Parathyroid adenoma (tissue), 2 donors: Measurements from ENCODE around the gene SNTG2.

Experiments
- H2AFZ ChIP-seq: fragments of 300-600 bp; sonication (generic); one replicate; pipeline ENCODE4 v1.7.0; 2017; ENCODE audit warnings: antibody characterized with exemption, mild to moderate bottlenecking
- H3K27ac ChIP-seq: fragments of 300-600 bp; sonication (generic); one replicate; pipeline ENCODE4 v1.7.0; 2017
- H3K27me3 ChIP-seq: fragments of 300-600 bp; sonication (generic); one replicate; pipeline ENCODE4 v1.7.0; 2017; ENCODE audit warnings: low read length; ENCODE audit not compliant: control insufficient read depth, insufficient read depth
- H3K36me3 ChIP-seq: fragments of 300-600 bp; sonication (generic); one replicate; pipeline ENCODE4 v1.7.0; 2017; ENCODE audit warnings: low read length; ENCODE audit not compliant: control insufficient read depth, insufficient read depth
- H3K4me1 ChIP-seq: fragments of 300-600 bp; sonication (generic); one replicate; pipeline ENCODE4 v1.7.0; 2017; ENCODE audit warnings: control low read depth
- H3K4me2 ChIP-seq: fragments of 300-600 bp; sonication (generic); one replicate; pipeline ENCODE4 v1.7.0; 2017; ENCODE audit warnings: low read length
- H3K4me3 ChIP-seq: fragments of 300-600 bp; sonication (generic); one replicate; pipeline ENCODE4 v1.7.0; 2017; ENCODE audit warnings: low read depth, low read length
- H3K79me2 ChIP-seq: fragments of 300-600 bp; sonication (generic); one replicate; pipeline ENCODE4 v1.7.0; 2017; ENCODE audit warnings: control low read depth
- H3K9ac ChIP-seq: fragments of 300-600 bp; sonication (generic); one replicate; pipeline ENCODE4 v1.7.0; 2017; ENCODE audit warnings: mild to moderate bottlenecking
- H3K9me3 ChIP-seq: fragments of 300-600 bp; sonication (generic); one replicate; pipeline ENCODE4 v1.7.0; 2017; ENCODE audit warnings: low read length; ENCODE audit not compliant: control insufficient read depth
- TF ChIP-seq, protein P1 (sequence below): fragments of 300-600 bp; sonication (generic); IDR thresholded peaks from one replicate; pipeline ENCODE4 v1.7.0; 2017; ENCODE audit warnings: antibody characterized with exemption, mild to moderate bottlenecking
- donor health status: primary hyperparathyroidism.

Gene SNTG2

DNA sequence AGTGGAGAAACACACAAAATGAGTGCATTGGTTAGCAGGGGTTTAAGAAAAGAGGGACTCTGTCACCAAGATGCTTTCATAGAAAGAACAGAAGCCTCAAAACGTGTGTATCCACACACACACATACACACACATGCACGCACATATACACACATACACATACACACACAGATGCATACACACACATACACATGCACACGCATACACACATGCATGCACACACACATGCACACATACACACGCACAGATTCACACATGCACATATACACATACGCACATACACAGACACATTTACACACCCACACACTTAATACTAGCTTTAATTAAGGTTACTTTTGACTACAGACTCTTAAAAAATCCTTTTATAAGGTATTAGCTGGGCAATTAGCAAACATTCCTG lies 378.0 kb downstream of the SNTG2 start:
- Histone ChIP-seq H3K4me3 (no peak overlapping the region), H3K27ac (no peak overlapping the region), H3K4me2 (no peak overlapping the region), H3K9me3 (no peaks in the 10 kb centered on the region), H3K27me3 (no peaks in the 10 kb centered on the region), H3K9ac (no peak overlapping the region), H3K36me3 (no peaks in the 10 kb centered on the region), H3K79me2 (no peaks in the 10 kb centered on the region), H2AFZ (no peak overlapping the region), H3K4me1 (no peaks in the 10 kb centered on the region)
- TF ChIP-seq, protein P1, sequence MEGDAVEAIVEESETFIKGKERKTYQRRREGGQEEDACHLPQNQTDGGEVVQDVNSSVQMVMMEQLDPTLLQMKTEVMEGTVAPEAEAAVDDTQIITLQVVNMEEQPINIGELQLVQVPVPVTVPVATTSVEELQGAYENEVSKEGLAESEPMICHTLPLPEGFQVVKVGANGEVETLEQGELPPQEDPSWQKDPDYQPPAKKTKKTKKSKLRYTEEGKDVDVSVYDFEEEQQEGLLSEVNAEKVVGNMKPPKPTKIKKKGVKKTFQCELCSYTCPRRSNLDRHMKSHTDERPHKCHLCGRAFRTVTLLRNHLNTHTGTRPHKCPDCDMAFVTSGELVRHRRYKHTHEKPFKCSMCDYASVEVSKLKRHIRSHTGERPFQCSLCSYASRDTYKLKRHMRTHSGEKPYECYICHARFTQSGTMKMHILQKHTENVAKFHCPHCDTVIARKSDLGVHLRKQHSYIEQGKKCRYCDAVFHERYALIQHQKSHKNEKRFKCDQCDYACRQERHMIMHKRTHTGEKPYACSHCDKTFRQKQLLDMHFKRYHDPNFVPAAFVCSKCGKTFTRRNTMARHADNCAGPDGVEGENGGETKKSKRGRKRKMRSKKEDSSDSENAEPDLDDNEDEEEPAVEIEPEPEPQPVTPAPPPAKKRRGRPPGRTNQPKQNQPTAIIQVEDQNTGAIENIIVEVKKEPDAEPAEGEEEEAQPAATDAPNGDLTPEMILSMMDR: no peak

DNA sequence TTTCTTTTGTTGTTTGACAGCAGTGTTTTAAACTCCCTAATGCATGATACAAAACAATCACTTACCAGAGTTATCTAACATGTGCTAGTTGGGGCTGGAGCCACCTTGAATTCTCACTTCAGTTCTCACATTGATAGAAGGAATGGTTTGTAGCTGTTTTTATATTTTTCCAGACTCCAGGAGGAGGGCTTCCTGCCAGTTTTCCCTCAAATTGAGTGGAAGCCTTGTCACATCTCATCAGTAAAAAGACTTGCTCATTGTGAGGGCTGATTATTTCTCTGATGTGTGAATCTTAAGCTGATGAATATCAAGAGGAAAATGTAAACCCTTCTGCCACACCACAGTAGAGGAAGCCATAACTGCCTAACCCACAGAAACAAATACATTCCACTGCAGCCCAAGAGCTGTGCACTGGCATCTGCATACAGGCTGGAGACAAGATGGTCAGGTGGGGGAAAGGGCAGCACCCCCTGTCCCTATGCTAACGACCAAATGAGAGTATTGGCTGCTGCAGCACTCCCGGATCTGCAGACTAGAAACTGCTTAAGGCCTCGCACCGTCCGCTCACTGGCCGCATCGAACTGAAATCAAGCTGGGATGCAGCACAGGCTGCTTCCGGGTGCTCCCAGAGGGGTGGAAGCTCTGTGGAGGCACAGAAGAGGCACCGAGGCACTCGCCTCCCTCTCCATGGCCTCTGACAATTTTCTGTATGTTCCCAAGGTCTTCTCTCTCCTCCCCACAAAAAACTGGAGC lies 388.9 kb downstream of the SNTG2 start:
- H3K4me3 ChIP-seq: no peak overlapping the region
- no peaks in the 10 kb centered on the region for H3K79me2 ChIP-seq
- H3K27me3 ChIP-seq: no peaks in the 10 kb centered on the region
- H3K4me1 ChIP-seq: no peaks in the 10 kb centered on the region
- no peaks in the 10 kb centered on the region for H3K36me3 ChIP-seq
- no peak overlapping the region for H2AFZ ChIP-seq
- no peak overlapping the region for H3K9ac ChIP-seq
- TF ChIP-seq, protein P1: no peak
- H3K9me3 ChIP-seq: no peaks in the 10 kb centered on the region
- H3K27ac ChIP-seq: no peak overlapping the region
- H3K4me2 ChIP-seq: no peak overlapping the region

DNA sequence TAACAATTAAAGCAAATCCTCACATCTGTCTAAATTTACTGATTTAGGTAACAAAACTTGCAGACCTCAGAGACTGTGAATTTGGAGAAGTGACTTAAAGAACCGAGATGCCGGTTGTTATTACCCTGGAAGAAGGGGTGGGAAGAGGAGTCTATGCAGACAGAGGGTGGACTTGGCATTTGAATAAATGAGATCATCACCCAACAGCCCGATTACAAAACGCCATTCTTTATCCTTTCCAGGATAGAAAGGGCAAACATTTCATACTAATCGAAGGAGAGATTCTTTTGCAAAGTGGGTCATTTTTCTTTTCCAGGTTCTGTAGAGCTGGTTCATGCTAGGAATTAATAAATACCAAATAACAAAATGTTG lies 389.5 kb downstream of the SNTG2 start:
- Histone ChIP-seq H3K4me3 (no peak overlapping the region), H3K4me2 (no peak overlapping the region), H3K9me3 (no peaks in the 10 kb centered on the region), H3K36me3 (no peaks in the 10 kb centered on the region), H3K4me1 (no peaks in the 10 kb centered on the region), H3K27ac (no peak overlapping the region), H3K27me3 (no peaks in the 10 kb centered on the region), H3K79me2 (no peaks in the 10 kb centered on the region), H2AFZ (no peak overlapping the region), H3K9ac (no peak overlapping the region)
- TF ChIP-seq, protein P1: no peak

DNA sequence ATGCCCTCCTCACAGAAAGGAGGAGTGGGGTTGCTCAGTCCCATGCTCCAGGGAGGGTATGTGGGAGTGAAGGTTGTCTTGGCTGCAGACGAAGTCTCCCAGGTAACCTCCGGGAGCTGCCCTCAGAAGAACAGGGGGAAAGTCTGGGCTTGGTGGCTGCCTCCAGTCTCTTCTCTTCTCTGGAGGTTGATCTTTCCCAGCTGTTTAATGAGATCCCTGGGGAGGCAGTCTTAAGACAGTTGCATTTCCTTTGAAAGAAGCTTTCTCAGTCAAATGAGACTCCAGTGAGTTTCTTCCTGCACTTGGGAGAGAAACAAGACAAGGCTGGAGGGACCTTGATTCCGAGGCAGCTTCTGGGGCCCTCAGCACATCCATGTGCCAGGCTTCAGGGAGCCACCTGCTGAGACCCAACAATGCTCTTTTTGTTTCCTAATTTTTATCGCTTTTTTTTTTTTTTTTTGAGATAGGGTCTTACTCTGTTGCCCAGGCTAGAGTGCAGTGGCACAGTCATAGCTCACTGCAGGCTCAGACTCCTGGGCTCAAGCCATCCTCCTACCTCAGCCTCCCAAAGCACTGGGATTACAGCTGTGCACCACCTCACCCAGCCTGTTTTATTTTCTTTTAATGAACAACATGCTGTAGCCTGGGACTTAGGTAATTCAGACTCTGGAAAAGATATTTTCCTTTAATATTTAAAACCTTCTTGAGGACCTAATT lies 390.9 kb downstream of the SNTG2 start:
- no peaks in the 10 kb centered on the region for H3K79me2 ChIP-seq
- no peaks in the 10 kb centered on the region for H3K36me3 ChIP-seq
- no peaks in the 10 kb centered on the region for H3K9me3 ChIP-seq
- H3K27ac ChIP-seq: no peak overlapping the region
- no peak overlapping the region for H3K9ac ChIP-seq
- H2AFZ ChIP-seq: no peak overlapping the region
- H3K27me3 ChIP-seq: no peaks in the 10 kb centered on the region
- no peaks in the 10 kb centered on the region for H3K4me1 ChIP-seq
- TF ChIP-seq, protein P1: no peak
- H3K4me3 ChIP-seq: no peak overlapping the region
- no peak overlapping the region for H3K4me2 ChIP-seq
